ENCODE results near the gene OR13C3.
"Not testable (repeated sequence)": the region's sequence is repeated elsewhere in the genome, so short reads cannot be mapped to it uniquely, and the experiment has no call there.

The OR13C3 gene

DNA sequence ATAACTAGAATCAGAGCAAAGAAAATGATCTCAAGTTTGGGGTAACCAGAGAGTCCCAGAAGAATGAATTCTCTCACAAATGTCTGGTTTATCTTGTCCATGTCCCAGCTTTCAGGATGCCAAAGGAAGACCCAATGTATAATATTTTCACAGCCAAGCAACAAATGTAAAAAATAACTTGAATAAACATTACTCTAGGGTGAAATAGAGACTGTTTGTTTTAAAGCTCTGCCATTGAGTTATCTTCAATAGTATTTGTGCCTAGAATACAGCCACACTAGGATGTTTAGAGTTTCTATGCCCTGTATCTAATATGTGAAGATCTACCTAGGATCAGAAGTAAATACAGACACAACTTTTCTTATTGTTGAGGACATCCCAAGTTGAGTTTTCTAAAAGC is 9.5 kb downstream of the OR13C3 start, which contains the start of gene OR13C4:
OR13C4 (minus strand) TSS at position 101 of the 400 bp plus-strand sequence; CDS start at position 101, 0 bp downstream.
- H3K36me3 ChIP-seq: no peaks in the 10 kb centered on the region
- no peak within 1 kb of the TSS for H3K4me3 ChIP-seq (ENCODE audit: low read depth, low read length)
- H3K4me1 ChIP-seq: no peaks in the 10 kb centered on the region
- TF ChIP-seq, protein P1, sequence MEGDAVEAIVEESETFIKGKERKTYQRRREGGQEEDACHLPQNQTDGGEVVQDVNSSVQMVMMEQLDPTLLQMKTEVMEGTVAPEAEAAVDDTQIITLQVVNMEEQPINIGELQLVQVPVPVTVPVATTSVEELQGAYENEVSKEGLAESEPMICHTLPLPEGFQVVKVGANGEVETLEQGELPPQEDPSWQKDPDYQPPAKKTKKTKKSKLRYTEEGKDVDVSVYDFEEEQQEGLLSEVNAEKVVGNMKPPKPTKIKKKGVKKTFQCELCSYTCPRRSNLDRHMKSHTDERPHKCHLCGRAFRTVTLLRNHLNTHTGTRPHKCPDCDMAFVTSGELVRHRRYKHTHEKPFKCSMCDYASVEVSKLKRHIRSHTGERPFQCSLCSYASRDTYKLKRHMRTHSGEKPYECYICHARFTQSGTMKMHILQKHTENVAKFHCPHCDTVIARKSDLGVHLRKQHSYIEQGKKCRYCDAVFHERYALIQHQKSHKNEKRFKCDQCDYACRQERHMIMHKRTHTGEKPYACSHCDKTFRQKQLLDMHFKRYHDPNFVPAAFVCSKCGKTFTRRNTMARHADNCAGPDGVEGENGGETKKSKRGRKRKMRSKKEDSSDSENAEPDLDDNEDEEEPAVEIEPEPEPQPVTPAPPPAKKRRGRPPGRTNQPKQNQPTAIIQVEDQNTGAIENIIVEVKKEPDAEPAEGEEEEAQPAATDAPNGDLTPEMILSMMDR (IDR thresholded peaks at IDR 0.05; ENCODE audit: low read depth, low read length): no peak
- H3K9me3 ChIP-seq: no peaks in the 10 kb centered on the region
- DNase-seq: no peak
- H3K27me3 ChIP-seq: no peaks in the 10 kb centered on the region

DNA sequence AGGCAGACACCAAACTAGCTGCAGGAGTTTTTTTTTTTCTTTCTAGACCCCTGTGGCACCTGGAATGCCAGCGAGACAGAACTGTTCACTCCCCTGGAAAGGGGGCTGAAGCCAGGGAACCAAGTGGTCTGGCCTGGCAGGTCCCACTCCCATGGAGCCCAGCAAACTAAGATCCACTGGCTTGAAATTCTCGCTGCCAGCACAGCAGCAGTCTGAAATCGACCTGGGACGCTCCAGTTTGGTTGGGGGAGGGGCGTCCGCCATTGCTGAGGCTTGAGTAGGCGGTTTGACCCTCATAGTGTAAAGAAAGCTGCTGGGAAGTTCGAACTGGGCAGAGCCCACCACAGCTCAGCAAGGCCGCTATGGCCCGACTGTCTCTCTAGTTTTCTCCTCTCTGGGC is 16.4 kb downstream of the OR13C3 start:
- H3K27me3 ChIP-seq; H3K4me3 ChIP-seq (ENCODE audit: low read depth, low read length); DNase-seq; H3K4me1 ChIP-seq; H3K36me3 ChIP-seq; H3K9me3 ChIP-seq: not testable (repeated sequence)

DNA sequence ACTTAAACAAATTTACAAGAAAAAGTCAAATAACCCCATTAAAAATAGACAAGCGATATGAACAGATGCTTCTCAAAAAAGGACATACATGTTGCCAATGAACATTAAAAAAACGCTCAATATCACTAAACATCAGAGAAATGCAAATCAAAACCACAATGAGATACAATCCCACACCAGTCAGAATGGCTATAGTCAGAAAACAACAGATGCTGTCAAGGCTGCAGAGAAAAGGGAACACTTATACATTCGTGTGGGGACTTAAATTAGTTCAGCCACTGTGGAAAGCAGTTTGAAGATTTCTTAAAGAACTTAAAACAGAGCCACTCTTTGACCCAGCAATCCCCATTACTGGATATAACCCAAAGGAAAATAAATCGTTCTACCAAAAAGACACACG is 21.8 kb downstream of the OR13C3 start:
- no peaks in the 10 kb centered on the region; the same call in 1 of the 2 replicates for H3K9me3 ChIP-seq
- H3K4me1 ChIP-seq: no peaks in the 10 kb centered on the region
- H3K4me3 ChIP-seq (ENCODE audit: low read depth, low read length): no peak overlapping the region
- TF ChIP-seq, protein P1 (IDR thresholded peaks at IDR 0.05; ENCODE audit: low read depth, low read length): no peak
- no peak for DNase-seq
- H3K36me3 ChIP-seq: no peaks in the 10 kb centered on the region
- no peaks in the 10 kb centered on the region for H3K27me3 ChIP-seq

DNA sequence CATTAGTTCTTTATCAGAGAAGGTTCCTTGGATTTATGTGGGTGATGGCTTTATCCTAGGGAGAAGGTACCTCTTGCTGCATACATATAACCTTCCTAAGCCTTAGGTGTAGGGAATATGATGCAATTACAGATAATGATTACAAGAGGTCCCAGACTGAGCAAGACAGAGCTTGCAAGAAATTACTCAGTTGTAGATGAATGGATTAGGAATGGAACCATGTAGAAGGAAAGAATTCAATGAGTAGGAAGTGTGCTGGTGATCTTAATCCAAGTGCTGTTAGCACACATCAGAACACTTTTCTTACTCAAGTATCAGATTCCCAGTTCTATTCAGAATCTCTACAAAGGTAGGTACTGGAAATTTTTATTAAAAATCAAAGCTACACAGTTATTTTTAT is 30.1 kb downstream of the OR13C3 start:
- H3K4me3 ChIP-seq (ENCODE audit: low read depth, low read length): no peak overlapping the region
- H3K4me1 ChIP-seq: no peaks in the 10 kb centered on the region
- no peaks in the 10 kb centered on the region for H3K36me3 ChIP-seq
- TF ChIP-seq, protein P1 (IDR thresholded peaks at IDR 0.05; ENCODE audit: low read depth, low read length): no peak
- no peaks in the 10 kb centered on the region for H3K27me3 ChIP-seq
- no peaks in the 10 kb centered on the region; the same call in 1 of the 2 replicates for H3K9me3 ChIP-seq
- DNase-seq: no peak

DNA sequence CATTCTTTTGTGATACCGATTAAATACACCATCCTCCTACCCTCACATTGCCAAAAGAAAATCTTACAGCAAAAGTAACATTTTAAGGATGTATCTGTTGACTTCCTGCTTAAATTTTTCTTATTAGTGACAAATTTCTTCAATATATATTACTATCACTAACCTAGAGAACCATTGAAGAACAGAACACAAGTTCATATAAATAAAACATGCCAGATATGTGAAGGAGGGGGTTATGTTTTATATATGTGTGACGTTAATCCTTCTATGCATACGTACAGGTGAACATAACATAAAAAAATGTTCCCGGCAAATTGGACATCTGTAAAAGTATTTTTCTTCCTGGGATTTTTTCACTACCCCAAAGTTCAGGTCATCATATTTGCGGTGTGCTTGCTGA is 32.7 kb downstream of the OR13C3 start, which contains the start of gene OR13F1:
OR13F1 (plus strand) TSS at position 301 of the 400 bp plus-strand sequence; CDS start at position 301, 0 bp downstream.
- no peaks in the 10 kb centered on the region for H3K27me3 ChIP-seq
- H3K9me3 ChIP-seq: no peaks in the 10 kb centered on the region
- TF ChIP-seq, protein P1 (IDR thresholded peaks at IDR 0.05; ENCODE audit: low read depth, low read length): no peak
- no peak within 1 kb of the TSS for H3K4me3 ChIP-seq (ENCODE audit: low read depth, low read length)
- H3K4me1 ChIP-seq: no peaks in the 10 kb centered on the region
- H3K36me3 ChIP-seq: no peaks in the 10 kb centered on the region
- DNase-seq: no peak

DNA sequence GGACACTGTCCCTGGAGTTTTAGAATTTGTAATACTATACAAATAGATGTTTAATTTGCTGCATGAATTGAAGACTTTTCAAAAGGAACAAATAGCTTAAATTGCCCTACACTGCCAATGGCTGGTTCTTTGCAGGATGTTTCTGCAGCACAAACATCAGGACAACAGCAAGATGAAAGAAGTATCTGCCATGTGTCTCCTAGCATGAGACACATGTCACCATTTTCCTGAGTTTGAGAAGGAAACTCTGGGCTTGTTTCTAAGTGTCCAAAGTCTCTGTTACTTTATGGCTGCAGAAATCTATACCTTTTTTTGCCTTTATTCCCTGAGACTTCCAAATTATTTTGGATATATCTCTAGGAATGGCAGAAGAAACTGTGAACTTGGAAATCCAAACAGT is 33.2 kb downstream of the OR13C3 start:
- DNase-seq: no peak
- H3K4me1 ChIP-seq: no peaks in the 10 kb centered on the region
- TF ChIP-seq, protein P1 (IDR thresholded peaks at IDR 0.05; ENCODE audit: low read depth, low read length): no peak
- H3K9me3 ChIP-seq: no peaks in the 10 kb centered on the region
- no peaks in the 10 kb centered on the region for H3K36me3 ChIP-seq
- H3K4me3 ChIP-seq (ENCODE audit: low read depth, low read length): no peak overlapping the region
- no peaks in the 10 kb centered on the region for H3K27me3 ChIP-seq

DNA sequence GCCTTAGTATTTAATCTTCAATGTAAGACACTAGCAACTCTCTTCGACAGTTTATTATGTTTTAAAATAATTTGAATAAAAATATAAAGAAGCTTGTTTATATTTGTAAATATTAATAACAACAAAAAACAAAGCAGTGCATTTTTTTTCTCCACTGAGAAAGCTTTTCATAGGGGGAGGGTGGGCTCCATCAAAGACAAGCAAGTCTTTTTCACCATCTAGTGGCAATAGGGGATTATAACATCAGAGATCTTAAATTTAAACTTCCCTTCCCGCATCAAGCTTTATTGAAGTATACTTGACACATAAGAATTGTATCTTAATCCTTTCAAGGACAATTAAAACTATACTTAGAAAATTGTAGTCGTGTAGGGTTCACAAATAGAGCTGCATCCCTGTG is 41.8 kb downstream of the OR13C3 start:
- no peaks in the 10 kb centered on the region for H3K36me3 ChIP-seq
- H3K9me3 ChIP-seq: no peaks in the 10 kb centered on the region
- no peak overlapping the region for H3K4me3 ChIP-seq (ENCODE audit: low read depth, low read length)
- no peaks in the 10 kb centered on the region for H3K27me3 ChIP-seq
- H3K4me1 ChIP-seq: no peaks in the 10 kb centered on the region
- DNase-seq: no peak
- TF ChIP-seq, protein P1 (IDR thresholded peaks at IDR 0.05; ENCODE audit: low read depth, low read length): no peak
